Cardiac septum (tissue), 1 donor: ENCODE results near the gene DUS1L. TPM values are rescaled to one million over a fixed set of nuclear protein-coding genes. Genes with fewer than 3 reads are reported as not detected.

Experiments used
- DNase-seq: peaks from one replicate; pipeline ENCODE4 v3.0.0-alpha.2; 2020; ENCODE audit warnings: low spot score
- intact Hi-C: fragments of 100-400 bp; cut with DNase I; formaldehyde crosslinking; loops from one replicate; pipeline ENCODE4 v1.14.0; 2022
- total RNA-seq: library from RNA; stranded (reverse); fragmentation: NEBNext Ultra II Directional; extraction: Animal tissue kit (Norgen Biotek cat#: 25700); gene quantifications from one replicate; pipeline ENCODE4 v1.2.1, GENCODE V29; 2021
- donor health status: DM: no; HTN: no; CAD: no.

The DUS1L gene
- total RNA-seq, 1 donor from 2014 or later = 47.6 TPM

- intact Hi-C loops = no loop called here
- DNase-seq = no peak
Observed at GRCh38 chr17:82060614-82061013, 5.0 kb downstream of the DUS1L start.

- intact Hi-C loops = no loop called here
- DNase-seq = no peak
Observed at GRCh38 chr17:82060001-82060380, 5.6 kb downstream of the DUS1L start.

- DNase-seq = no peak
- intact Hi-C loops = no loop called here
Observed at GRCh38 chr17:82059272-82060000, 6.2 kb downstream of the DUS1L start.

GRCh38 chr17:82058855-82059249, 6.8 kb downstream of the DUS1L start:
- intact Hi-C loops = no loop called here
- DNase-seq = no peak

GRCh38 chr17:82058230-82058854, 7.3 kb downstream of the DUS1L start:
- DNase-seq = no peak
- intact Hi-C loops = no loop called here

- DNase-seq = no peak
- intact Hi-C loops = no loop called here
Observed at GRCh38 chr17:82056729-82057621, 8.6 kb downstream of the DUS1L start.

- intact Hi-C loops = no loop called here
- DNase-seq = no peak
Observed at GRCh38 chr17:82055965-82056728, 9.5 kb downstream of the DUS1L start.

GRCh38 chr17:82055023-82055964, 10.3 kb downstream of the DUS1L start:
- DNase-seq = no peak
- intact Hi-C loops = no loop called here

GRCh38 chr17:82054351-82055022, 11.1 kb downstream of the DUS1L start:
- intact Hi-C loops = no loop called here
- no peak for DNase-seq

- intact Hi-C loops = no loop called here
- DNase-seq = no peak
Observed at GRCh38 chr17:82053556-82054263, 11.9 kb downstream of the DUS1L start.

GRCh38 chr17:82053130-82053529, 12.5 kb downstream of the DUS1L start:
- DNase-seq = no peak
- intact Hi-C loops = no loop called here

- no peak for DNase-seq
- intact Hi-C loops = no loop called here
Observed at GRCh38 chr17:82052638-82053059, 13.0 kb downstream of the DUS1L start.

- DNase-seq = peak; percentile 90
- intact Hi-C loops = no loop called here
Observed at GRCh38 chr17:82051776-82052637, 13.6 kb downstream of the DUS1L start, which contains the start of the genes GPS1 and RFNG. TSS of gene GPS1 (plus strand) at chr17:82051898. CDS start at chr17:82051932, 34 bp downstream. TSS of gene RFNG (minus strand) at chr17:82051811. CDS start at chr17:82051766, 45 bp downstream.

- no peak for DNase-seq
- intact Hi-C loops = no loop called here
Observed at GRCh38 chr17:82050761-82051641, 14.6 kb downstream of the DUS1L start.

- DNase-seq = no peak
- intact Hi-C loops = no loop called here
Observed at GRCh38 chr17:82050152-82050760, 15.3 kb downstream of the DUS1L start.
